NOMO-1 (cell line): ENCODE data around the gene SPINT4.
A peak's percentile ranks its signal among the peaks of the same experiment; 100 is the strongest.
"Not testable (repeated sequence)": the region's sequence is repeated elsewhere in the genome, so short reads cannot be mapped to it uniquely, and the experiment has no call there.

Source experiments
- DNase-seq, 2 experiments: peaks; one replicate each; lab custom pipeline; 2025; ENCODE audit not compliant: unreplicated experiment in 2 of 2; lab: John Stamatoyannopoulos, UW

The SPINT4 gene

DNA sequence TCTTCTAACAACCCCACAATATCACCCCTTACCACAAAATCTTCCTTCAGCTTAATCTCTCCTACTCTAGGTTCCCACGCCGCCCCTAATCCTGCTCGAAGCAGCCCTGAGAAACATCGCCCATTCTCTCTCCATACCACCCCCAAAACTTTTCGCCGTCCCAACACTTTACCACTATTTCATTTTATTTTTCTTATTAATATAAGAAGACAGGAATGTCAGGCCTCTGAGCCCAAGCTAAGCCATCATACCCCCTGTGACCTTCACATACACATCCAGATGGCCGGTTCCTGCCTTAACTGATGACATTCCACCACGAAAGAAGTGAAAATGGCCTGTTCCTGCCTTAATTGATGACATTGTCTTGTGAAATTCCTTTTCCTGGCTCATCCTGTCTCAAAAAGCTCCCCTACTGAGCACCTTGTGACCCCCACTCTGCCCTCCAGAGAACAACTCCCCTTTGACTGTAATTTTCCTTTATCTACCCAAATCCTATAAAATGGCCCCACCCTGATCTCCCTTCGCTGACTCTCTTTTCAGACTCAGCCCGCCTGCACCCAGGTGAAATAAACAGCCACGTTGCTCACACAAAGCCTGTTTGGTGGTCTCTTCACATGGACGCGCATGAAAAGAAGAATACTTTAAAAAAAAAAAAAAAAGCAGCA is 42.6 kb downstream of the SPINT4 start:
- DNase-seq = not testable (repeated sequence)

DNA sequence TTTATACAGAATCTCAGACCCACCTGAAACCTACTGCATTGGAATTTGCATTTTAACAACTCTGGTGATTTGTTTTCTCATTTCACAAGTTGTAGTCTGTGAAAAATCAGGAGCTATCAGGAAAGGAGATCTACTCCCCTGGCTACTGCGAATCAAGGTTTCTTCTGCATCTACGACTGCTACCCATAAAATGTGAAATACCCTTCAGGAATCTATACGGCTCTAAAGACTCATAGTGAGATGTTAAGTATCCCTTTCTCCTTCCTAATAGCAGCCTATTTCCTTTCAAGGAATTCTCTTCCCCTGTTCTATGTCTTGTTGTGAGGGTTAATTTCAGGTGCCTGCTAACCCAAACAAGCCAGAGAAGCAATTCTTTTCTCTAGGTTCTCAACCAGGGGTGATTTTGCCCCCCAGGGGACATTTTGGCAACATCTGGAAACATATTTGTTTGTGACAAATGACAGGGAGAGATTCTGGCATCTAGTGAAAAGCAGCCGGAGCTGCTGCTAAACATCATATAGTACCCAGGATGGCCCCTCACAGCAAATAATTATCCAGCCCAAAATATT is 43.2 kb downstream of the SPINT4 start:
- no peak for DNase-seq

DNA sequence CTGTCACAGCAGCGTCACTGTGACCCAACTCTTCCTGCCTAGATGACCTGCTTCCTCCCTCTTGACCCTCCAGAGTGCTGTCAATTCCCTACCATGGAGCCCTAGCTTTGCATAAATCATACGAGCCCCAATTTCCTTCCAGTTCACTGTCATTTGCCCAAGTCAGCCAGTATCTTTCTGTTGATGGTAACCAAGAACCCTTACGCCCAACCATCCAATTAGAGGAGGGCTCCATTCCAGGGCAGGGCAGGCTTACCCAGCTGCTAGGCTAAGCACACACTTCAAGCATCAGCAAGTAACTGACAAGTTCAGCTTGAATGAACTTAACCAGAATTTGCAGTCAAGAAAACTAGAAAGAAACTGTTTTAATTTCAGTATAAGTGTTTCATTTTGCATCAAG is 43.8 kb downstream of the SPINT4 start:
- DNase-seq = no peak

DNA sequence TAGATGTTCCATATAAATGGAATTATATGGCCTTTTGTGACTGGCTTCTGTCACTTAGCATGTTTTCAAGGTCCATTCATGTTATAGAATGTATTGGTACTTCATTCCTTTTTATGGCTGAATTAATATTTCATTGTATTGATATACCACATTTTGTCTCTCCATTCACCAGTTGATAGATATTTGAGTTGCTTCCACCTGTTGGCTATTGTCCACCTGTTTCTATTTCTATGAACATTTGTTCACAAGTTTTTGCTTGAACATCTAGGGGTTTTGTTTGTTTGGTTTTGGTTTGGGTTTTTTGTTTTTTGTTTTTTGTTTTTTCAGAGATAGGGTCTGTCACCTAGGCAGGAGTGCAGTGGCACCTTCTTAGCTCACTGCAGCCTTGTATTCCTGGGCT is 46.3 kb downstream of the SPINT4 start:
- DNase-seq = no peak

DNA sequence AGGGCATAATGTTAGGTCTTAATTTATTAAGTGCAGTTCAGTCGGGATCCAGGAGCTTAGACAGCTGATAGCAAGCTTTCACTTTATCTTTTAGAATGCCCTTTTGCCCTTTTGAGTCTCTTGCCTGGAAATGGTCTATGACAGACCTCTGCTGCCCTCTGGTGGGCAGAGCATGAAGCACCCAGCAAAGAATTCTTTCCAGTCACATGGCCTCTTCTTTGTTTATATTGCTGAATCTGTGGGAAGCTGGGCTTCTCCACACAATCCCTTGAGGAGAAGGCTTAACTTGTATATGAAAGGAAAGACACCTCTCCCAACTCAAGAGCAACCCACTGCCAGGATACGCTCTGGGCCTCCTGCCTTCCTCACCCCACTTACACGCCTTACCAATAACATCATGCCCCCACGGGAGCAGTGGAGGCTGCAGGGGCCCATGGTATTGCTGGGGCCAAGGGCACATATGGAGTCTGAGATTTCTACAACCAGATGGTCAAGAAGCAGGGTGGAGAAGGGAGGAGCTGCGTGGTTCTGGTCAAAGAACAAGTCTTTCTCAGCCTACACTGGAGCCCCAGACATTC is 49.1 kb downstream of the SPINT4 start:
- DNase-seq = peak; percentile 55 to 69

DNA sequence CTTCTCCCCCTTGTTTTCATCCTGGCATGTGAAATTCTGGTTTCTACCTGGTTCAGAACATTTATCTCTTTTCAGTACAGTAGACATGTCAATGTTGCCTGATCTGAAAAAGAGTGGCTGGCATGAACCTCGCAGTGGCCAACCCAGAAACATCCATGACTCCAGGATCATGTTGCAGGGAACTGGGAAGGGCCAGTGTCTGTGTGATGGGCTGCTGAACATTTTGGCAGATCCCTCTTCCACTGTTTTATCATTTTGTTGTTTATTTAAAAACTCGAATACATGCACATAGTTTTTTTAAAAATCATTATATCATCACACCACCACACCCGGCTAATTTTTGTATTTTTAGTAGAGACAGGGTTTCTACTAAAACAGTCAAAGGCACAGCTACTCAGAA is 50.5 kb downstream of the SPINT4 start:
- no peak for DNase-seq

DNA sequence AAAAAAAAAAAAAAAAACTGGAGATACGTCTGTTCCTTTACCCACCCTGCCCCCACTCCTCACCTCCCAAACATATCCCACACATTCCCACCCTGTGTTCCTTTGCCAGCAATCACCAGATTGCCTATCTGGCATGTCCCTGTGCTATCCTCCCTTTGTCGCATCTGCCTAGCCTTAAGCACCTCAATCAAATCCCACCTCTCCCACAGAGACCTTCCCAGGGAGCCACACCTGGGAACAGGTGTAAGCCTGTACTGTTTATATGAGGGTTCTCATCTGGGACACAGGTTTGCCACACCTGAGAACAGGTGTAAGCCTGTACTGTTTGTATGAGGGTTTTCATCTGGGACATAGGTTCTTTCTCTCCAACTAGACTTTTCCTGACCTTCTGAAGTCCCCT is 52.8 kb downstream of the SPINT4 start:
- no peak for DNase-seq

DNA sequence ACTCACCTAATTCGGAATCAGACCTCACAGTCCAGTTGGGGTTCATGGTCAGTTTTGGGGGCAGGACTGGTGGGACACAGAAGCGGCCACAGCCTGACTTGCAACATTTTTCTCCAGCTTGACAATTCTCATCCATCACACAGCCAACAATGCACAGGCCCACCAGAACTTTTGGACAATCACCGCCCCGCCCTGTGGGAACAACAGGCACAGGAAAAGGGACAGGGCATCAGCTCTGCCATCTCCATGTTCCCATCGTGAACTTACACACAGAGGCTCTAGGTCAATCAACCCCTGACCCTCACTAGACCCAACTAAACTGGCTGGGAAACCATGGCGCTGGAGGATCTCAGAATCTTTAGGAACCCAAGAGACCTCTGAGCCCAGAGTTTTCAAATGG is 53.3 kb downstream of the SPINT4 start:
- no peak for DNase-seq
